ENCODE data around the gene NLK. TPM values are rescaled to one million over a fixed set of nuclear protein-coding genes. Genes with fewer than 3 reads are reported as not detected.

The NLK gene
- total and polyA plus RNA-seq, 2 of the 13 experiments (the other 11 are each of a cell fraction or from before 2014, with no cell fraction given): 13.4 to 14.6 TPM

- TF ChIP-seq ZXDC (CRISPR knock-in tag; IDR thresholded peaks at IDR 0.05) (no peak), MXD4 (CRISPR knock-in tag; IDR thresholded peaks at IDR 0.05) (no peak), ZBTB43 (CRISPR knock-in tag; conservative IDR thresholded peaks at IDR 0.05) (no peak), POLR2G (IDR thresholded peaks at IDR 0.05; ENCODE audit: low read depth, low read length) (no peak), ASH2L (IDR thresholded peaks at IDR 0.05; ENCODE audit: insufficient read length, low read depth, low read length) (no peak), ZNF660 (CRISPR knock-in tag; IDR thresholded peaks at IDR 0.05; ENCODE audit: borderline replicate concordance, low read depth) (no peak), GTF3A (CRISPR knock-in tag; conservative IDR thresholded peaks at IDR 0.05) (no peak)
These were observed 150.8 kb downstream of the NLK start (continued) for GRCh38 chr17:28193241-28193640.

GRCh38 chr17:28194382-28194781, 151.9 kb downstream of the NLK start:
- intact Hi-C loops (cut with micrococcal nuclease; ENCODE audit: unreplicated experiment): no loop called here
- Histone ChIP-seq H3K4me3 (replicated peaks in 1 of 3; ENCODE audit: insufficient read depth in 1 of 3, low read depth in 2 of 3, low read length in 3 of 3) (no peak overlapping the region), H3K4me2 (ENCODE audit: low read depth, low read length) (no peak overlapping the region), H3K27me3 (ENCODE audit: control insufficient read depth in 1 of 2, insufficient read depth in 2 of 2, low read length in 2 of 2) (no peaks in the 10 kb centered on the region), H4K20me1 (ENCODE audit: insufficient read depth, low read length) (no peaks in the 10 kb centered on the region), H3K79me2 (ENCODE audit: insufficient read depth, low read length) (no peaks in the 10 kb centered on the region), H3K9me3 (ENCODE audit: low read length) (no peaks in the 10 kb centered on the region), H3K4me1 (ENCODE audit: insufficient read depth, low read length) (no peaks in the 10 kb centered on the region), H3K36me3 (replicated peaks in 1 of 2; ENCODE audit: control insufficient read depth in 1 of 2, insufficient read depth in 2 of 2, low read length in 2 of 2) (peaks cover 4 to 16% of the 10 kb centered on the region in 2 experiments; a peak in 4 of 5 replicates), H3K9ac (ENCODE audit: insufficient read depth, low read depth, low read length) (no peak overlapping the region), H3K27ac (ENCODE audit: extremely low read length, insufficient read depth, low read length) (no peak overlapping the region), H2AFZ (ENCODE audit: low read length) (no peak overlapping the region)
- CTCF ChIA-PET (ENCODE audit: low intra/inter-chr PET ratio, low total read pairs): no interaction called here
- ATAC-seq (no peak), DNase-seq (ENCODE audit: low spot score) (no peak), FAIRE-seq (no peak)
- POLR2A ChIA-PET: no interaction called here
- in situ Hi-C loops (cut with HindIII; ENCODE audit: extremely low pct_ligation_motif_present, low pct_unique_long_range_greater_than_20kb): no loop called here
- no TSS peak for BruUV-seq (replicated peaks)
- TF ChIP-seq ZBTB7B (CRISPR knock-in tag; IDR thresholded peaks at IDR 0.05) (no peak), ZNF441 (CRISPR knock-in tag; IDR thresholded peaks at IDR 0.05; ENCODE audit: borderline replicate concordance) (no peak), KLF9 (CRISPR knock-in tag; IDR thresholded peaks at IDR 0.05; ENCODE audit: low read depth) (no peak), ZNF605 (CRISPR knock-in tag; IDR thresholded peaks at IDR 0.05) (no peak), ZNF260 (CRISPR knock-in tag; IDR thresholded peaks at IDR 0.05; ENCODE audit: borderline replicate concordance, low read depth) (no peak), ZBTB25 (CRISPR knock-in tag; IDR thresholded peaks at IDR 0.05) (no peak), BCL6 (CRISPR knock-in tag; IDR thresholded peaks at IDR 0.05) (no peak), ZSCAN31 (CRISPR knock-in tag; IDR thresholded peaks at IDR 0.05; ENCODE audit: low read depth) (no peak), ZNF225 (CRISPR knock-in tag; IDR thresholded peaks at IDR 0.05) (no peak), STAT5B (CRISPR knock-in tag; IDR thresholded peaks at IDR 0.05) (no peak), ZSCAN5A (CRISPR knock-in tag; IDR thresholded peaks at IDR 0.05; ENCODE audit: borderline replicate concordance) (no peak)
